HepG2 (cell line): Measurements from ENCODE around the gene TJAP1. TPM values are rescaled to one million over a fixed set of nuclear protein-coding genes. Genes with fewer than 3 reads are reported as not detected.

Experiments used
- BHLHE40 ChIP-seq: IDR thresholded peaks from 2 replicates; pipeline ENCODE4 v1.6.1; 2011; ENCODE audit warnings: low read length, improper control_type of control experiment
- FOSL2 ChIP-seq: sonication (generic); formaldehyde crosslinking; IDR thresholded peaks from 2 replicates; pipeline ENCODE4 v1.4.0; 2020; ENCODE audit warnings: missing genetic modification reagents
- GLI4 ChIP-seq: sonication (generic); formaldehyde crosslinking; IDR thresholded peaks from 2 replicates; pipeline ENCODE4 v1.5.1; 2020; ENCODE audit warnings: missing genetic modification reagents, mild to moderate bottlenecking, moderate library complexity, borderline replicate concordance
- GTF2F1 ChIP-seq: fragments of 150-350 bp; IDR thresholded peaks from 2 replicates; pipeline ENCODE4 v1.6.1; 2014; ENCODE audit warnings: low read length
- IRX3 ChIP-seq: sonication (generic); formaldehyde crosslinking; IDR thresholded peaks from 2 replicates; pipeline ENCODE4 v1.8.1; 2023; ENCODE audit warnings: mild to moderate bottlenecking, low read depth, missing genetic modification reagents, borderline replicate concordance
- KDM3A ChIP-seq: IDR thresholded peaks from 2 replicates; pipeline ENCODE4 v1.6.1; 2018; ENCODE audit warnings: low read depth, missing compliant biosample characterization
- NRL ChIP-seq: sonication (generic); formaldehyde crosslinking; IDR thresholded peaks from 2 replicates; pipeline ENCODE4 v1.5.0; 2020; ENCODE audit warnings: missing genetic modification reagents, mild to moderate bottlenecking, moderate library complexity, borderline replicate concordance
- SMC3 ChIP-seq: IDR thresholded peaks from 2 replicates; pipeline ENCODE4 v1.6.1; 2011; ENCODE audit warnings: low read length, improper control_type of control experiment
- SOX13 ChIP-seq, 3 experiments: fragments of 450-650 bp in 1 of 3; sonication (generic) in 1 of 3; formaldehyde crosslinking in 1 of 3; IDR thresholded peaks in 2 of 3; conservative IDR thresholded peaks in 1 of 3; 2 replicates each; pipeline versions ENCODE4 v1.5.0 to v1.6.1; 2016 to 2020; ENCODE audit warnings: antibody characterized with exemption in 1 of 3, mild to moderate bottlenecking in 1 of 3, missing compliant biosample characterization in 1 of 3, missing genetic modification reagents in 1 of 3, moderate library complexity in 1 of 3
- SP1 ChIP-seq, 2 experiments: fragments of 450-650 bp in 1 of 2; sonication (generic) in 1 of 2; formaldehyde crosslinking in 1 of 2; IDR thresholded peaks; 2 replicates each; pipeline versions ENCODE4 v1.4.0 to v1.6.1; 2016 to 2020; ENCODE audit warnings: missing genetic modification reagents in 1 of 2
- SRSF1 ChIP-seq: fragments of 200-400 bp; formaldehyde crosslinking; optimal IDR thresholded peaks from 2 replicates; pipeline ENCODE3; 2017; ENCODE audit warnings: mild to moderate bottlenecking, low read depth, low read length, moderate library complexity
- SRY ChIP-seq: sonication (generic); formaldehyde crosslinking; IDR thresholded peaks from 2 replicates; pipeline ENCODE4 v1.8.0; 2022; ENCODE audit warnings: mild to moderate bottlenecking, missing genetic modification reagents
- UBTF ChIP-seq: sonication (generic); formaldehyde crosslinking; IDR thresholded peaks from 2 replicates; pipeline ENCODE4 v1.4.0; 2020; ENCODE audit warnings: mild to moderate bottlenecking, missing genetic modification reagents
- ZNF232 ChIP-seq: sonication (generic); formaldehyde crosslinking; IDR thresholded peaks from 2 replicates; pipeline ENCODE4 v1.4.0; 2020; ENCODE audit warnings: missing genetic modification reagents, borderline replicate concordance
- ZNF331 ChIP-seq: sonication (generic); formaldehyde crosslinking; IDR thresholded peaks from 2 replicates; pipeline ENCODE4 v1.4.0; 2020; ENCODE audit warnings: missing genetic modification reagents
- ZNF558 ChIP-seq: sonication (generic); formaldehyde crosslinking; IDR thresholded peaks from 2 replicates; pipeline ENCODE4 v1.9.0; 2022; ENCODE audit warnings: mild to moderate bottlenecking, missing genetic modification reagents, borderline replicate concordance
- ZNF761 ChIP-seq: sonication (generic); formaldehyde crosslinking; conservative IDR thresholded peaks from 2 replicates; pipeline ENCODE4 v1.4.0; 2020; ENCODE audit warnings: mild to moderate bottlenecking, missing genetic modification reagents
- ZNF891 ChIP-seq: sonication (generic); formaldehyde crosslinking; IDR thresholded peaks from 2 replicates; pipeline ENCODE4 v1.5.0; 2020; ENCODE audit warnings: mild to moderate bottlenecking, missing genetic modification reagents
- polyA plus RNA-seq, 8 experiments: library from polyadenylated mRNA; depleted of rRNA in 3 of 8; stranded (reverse) in 7 of 8; unstranded in 1 of 8; fragments of >200 nt; fragmentation: Illumina TruSeq in 4 of 8; extraction: Trizol in 4 of 8; gene quantifications; 2 replicates each; pipeline versions ENCODE4 v1.2.1 to v1.2.3, GENCODE V29; 2011 to 2016; ENCODE audit warnings: low read depth in 4 of 8, missing spikeins in 1 of 8, mixed read lengths in 1 of 8; ENCODE audit not compliant: insufficient read depth in 1 of 8
- total RNA-seq, 5 experiments: library from RNA; depleted of rRNA; stranded (reverse); fragments of >200 nt; fragmentation: Illumina TruSeq; extraction: Trizol; gene quantifications; 2 replicates each; pipeline ENCODE4 v1.2.3, GENCODE V29; 2016; ENCODE audit warnings: low read depth in 1 of 5
- TF ChIP-seq, protein P1 (sequence below): sonication (generic); formaldehyde crosslinking; IDR thresholded peaks from 2 replicates; pipeline ENCODE4 v1.5.0; 2020; ENCODE audit warnings: missing genetic modification reagents
- TF ChIP-seq, protein P2 (sequence below): sonication (generic); formaldehyde crosslinking; IDR thresholded peaks from 2 replicates; pipeline ENCODE4 v1.9.0; 2022; ENCODE audit warnings: low read depth, missing genetic modification reagents
- TF ChIP-seq, protein P3 (sequence below): sonication (generic); formaldehyde crosslinking; IDR thresholded peaks from 2 replicates; pipeline ENCODE4 v1.5.0; 2020; ENCODE audit warnings: missing genetic modification reagents

The TJAP1 gene
- total and polyA plus RNA-seq, 2 of the 13 experiments (the other 11 are each of a cell fraction or from before 2014, with no cell fraction given), result 15.7 to 41.6 TPM

GRCh38 chr6:43489277-43490072 is 12.1 kb downstream of the TJAP1 start (continued):
- TF ChIP-seq IRX3 (CRISPR knock-in tag) (0 out of 2 replicates have a peak, but pooled peaks have one; percentile 10), NRL (CRISPR knock-in tag) (peak; percentile 92), GLI4 (CRISPR knock-in tag) (peak; percentile 12; the same call in 1 of the 2 replicates), SMC3 (no peak), FOSL2 (CRISPR knock-in tag) (no peak), ZNF891 (0 out of 2 replicates have a peak, but pooled peaks have one; percentile 56), KDM3A (CRISPR knock-in tag) (no peak), BHLHE40 (peak; percentile 25; the same call in 1 of the 2 replicates), SP1 (IDR thresholded peaks at IDR 0.05) (no peak), SP1 (CRISPR knock-in tag; IDR thresholded peaks at IDR 0.05) (0 out of 2 replicates have a peak, but pooled peaks have one; percentile 25), SOX13 (IDR thresholded peaks at IDR 0.05) (no peak), SOX13 (CRISPR knock-in tag; conservative IDR thresholded peaks at IDR 0.05 in 1 of 2, IDR thresholded peaks at IDR 0.05 in 1 of 2) (0 out of 4 replicates have a peak, but pooled peaks of 1 of the 2 experiments have one; percentile 10), SRSF1 (peak; percentile 3), UBTF (peak; percentile 4), SRY (CRISPR knock-in tag) (0 out of 2 replicates have a peak, but pooled peaks have one; percentile 67), GTF2F1 (no peak), ZNF331 (CRISPR knock-in tag) (peak; percentile 69), ZNF761 (CRISPR knock-in tag) (0 out of 2 replicates have a peak, but pooled peaks have one; percentile 17), ZNF558 (CRISPR knock-in tag) (no peak), ZNF232 (CRISPR knock-in tag) (0 out of 2 replicates have a peak, but pooled peaks have one; percentile 15)
- TF ChIP-seq, protein P1, sequence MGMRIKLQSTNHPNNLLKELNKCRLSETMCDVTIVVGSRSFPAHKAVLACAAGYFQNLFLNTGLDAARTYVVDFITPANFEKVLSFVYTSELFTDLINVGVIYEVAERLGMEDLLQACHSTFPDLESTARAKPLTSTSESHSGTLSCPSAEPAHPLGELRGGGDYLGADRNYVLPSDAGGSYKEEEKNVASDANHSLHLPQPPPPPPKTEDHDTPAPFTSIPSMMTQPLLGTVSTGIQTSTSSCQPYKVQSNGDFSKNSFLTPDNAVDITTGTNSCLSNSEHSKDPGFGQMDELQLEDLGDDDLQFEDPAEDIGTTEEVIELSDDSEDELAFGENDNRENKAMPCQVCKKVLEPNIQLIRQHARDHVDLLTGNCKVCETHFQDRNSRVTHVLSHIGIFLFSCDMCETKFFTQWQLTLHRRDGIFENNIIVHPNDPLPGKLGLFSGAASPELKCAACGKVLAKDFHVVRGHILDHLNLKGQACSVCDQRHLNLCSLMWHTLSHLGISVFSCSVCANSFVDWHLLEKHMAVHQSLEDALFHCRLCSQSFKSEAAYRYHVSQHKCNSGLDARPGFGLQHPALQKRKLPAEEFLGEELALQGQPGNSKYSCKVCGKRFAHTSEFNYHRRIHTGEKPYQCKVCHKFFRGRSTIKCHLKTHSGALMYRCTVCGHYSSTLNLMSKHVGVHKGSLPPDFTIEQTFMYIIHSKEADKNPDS (CRISPR knock-in tag), result no peak
- TF ChIP-seq, protein P2, sequence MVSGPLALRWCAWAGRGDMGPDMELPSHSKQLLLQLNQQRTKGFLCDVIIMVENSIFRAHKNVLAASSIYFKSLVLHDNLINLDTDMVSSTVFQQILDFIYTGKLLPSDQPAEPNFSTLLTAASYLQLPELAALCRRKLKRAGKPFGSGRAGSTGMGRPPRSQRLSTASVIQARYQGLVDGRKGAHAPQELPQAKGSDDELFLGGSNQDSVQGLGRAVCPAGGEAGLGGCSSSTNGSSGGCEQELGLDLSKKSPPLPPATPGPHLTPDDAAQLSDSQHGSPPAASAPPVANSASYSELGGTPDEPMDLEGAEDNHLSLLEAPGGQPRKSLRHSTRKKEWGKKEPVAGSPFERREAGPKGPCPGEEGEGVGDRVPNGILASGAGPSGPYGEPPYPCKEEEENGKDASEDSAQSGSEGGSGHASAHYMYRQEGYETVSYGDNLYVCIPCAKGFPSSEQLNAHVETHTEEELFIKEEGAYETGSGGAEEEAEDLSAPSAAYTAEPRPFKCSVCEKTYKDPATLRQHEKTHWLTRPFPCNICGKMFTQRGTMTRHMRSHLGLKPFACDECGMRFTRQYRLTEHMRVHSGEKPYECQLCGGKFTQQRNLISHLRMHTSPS (CRISPR knock-in tag), result peak; percentile 69; the same call in 1 of the 2 replicates
- TF ChIP-seq, protein P3, sequence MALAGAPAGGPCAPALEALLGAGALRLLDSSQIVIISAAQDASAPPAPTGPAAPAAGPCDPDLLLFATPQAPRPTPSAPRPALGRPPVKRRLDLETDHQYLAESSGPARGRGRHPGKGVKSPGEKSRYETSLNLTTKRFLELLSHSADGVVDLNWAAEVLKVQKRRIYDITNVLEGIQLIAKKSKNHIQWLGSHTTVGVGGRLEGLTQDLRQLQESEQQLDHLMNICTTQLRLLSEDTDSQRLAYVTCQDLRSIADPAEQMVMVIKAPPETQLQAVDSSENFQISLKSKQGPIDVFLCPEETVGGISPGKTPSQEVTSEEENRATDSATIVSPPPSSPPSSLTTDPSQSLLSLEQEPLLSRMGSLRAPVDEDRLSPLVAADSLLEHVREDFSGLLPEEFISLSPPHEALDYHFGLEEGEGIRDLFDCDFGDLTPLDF (CRISPR knock-in tag), result no peak
